RWPE2 (cell line): ENCODE measurements around the gene SOD3.

ENCODE experiments used
- ATAC-seq: fragments of 200-7000 bp; cut with Tn5 transposase; 3 replicates; pipeline ENCODE4 v1.9.1; 2021; ENCODE audit warnings: low read depth
- DNase-seq: peaks from one replicate; pipeline ENCODE4 v3.0.0-alpha.2; 2020; ENCODE audit warnings: low spot score
- H3K27ac ChIP-seq: fragments of 450-650 bp; 2 replicates; pipeline ENCODE4 v1.5.1; 2017; ENCODE audit warnings: mild to moderate bottlenecking; ENCODE audit not compliant: poor library complexity, severe bottlenecking
- H3K27me3 ChIP-seq: fragments of 250-450 bp; sonication (Bioruptor Pico); 2 replicates; pipeline ENCODE4 v1.5.1; 2021; ENCODE audit warnings: mild to moderate bottlenecking, moderate library complexity; ENCODE audit not compliant: insufficient read depth, poor library complexity, severe bottlenecking
- H3K36me3 ChIP-seq: fragments of 250-450 bp; sonication (Bioruptor Pico); 2 replicates; pipeline ENCODE4 v1.5.1; 2020; ENCODE audit warnings: low read depth, mild to moderate bottlenecking, moderate library complexity
- H3K4me1 ChIP-seq: fragments of 250-450 bp; sonication (Bioruptor Pico); 2 replicates; pipeline ENCODE4 v1.5.1; 2021; ENCODE audit warnings: mild to moderate bottlenecking, moderate library complexity; ENCODE audit not compliant: insufficient read depth, poor library complexity, severe bottlenecking
- H3K4me3 ChIP-seq: fragments of 250-450 bp; sonication (Bioruptor Pico); 2 replicates; pipeline ENCODE4 v1.5.1; 2021; ENCODE audit warnings: mild to moderate bottlenecking, moderate library complexity; ENCODE audit not compliant: severe bottlenecking
- H3K9me3 ChIP-seq: fragments of 250-450 bp; sonication (Bioruptor Pico); 2 replicates; pipeline ENCODE4 v1.5.1; 2021; ENCODE audit warnings: mild to moderate bottlenecking, moderate library complexity; ENCODE audit not compliant: severe bottlenecking
- CTCF ChIP-seq: fragments of 450-650 bp; IDR thresholded peaks from one replicate; pipeline ENCODE4 v1.5.1; 2017; ENCODE audit warnings: mild to moderate bottlenecking, moderate library complexity; ENCODE audit not compliant: poor library complexity, severe bottlenecking

Gene SOD3

GRCh38 chr4:24795666-24796381 is 451 bp downstream of the SOD3 start:
- H3K4me1 ChIP-seq: no peaks in the 10 kb centered on the region
- H3K4me3 ChIP-seq: no peak overlapping the region
- TF ChIP-seq CTCF: no peak
- H3K27ac ChIP-seq: no peak overlapping the region
- no peak for DNase-seq
- H3K9me3 ChIP-seq: no peaks in the 10 kb centered on the region
- ATAC-seq: no peak
- H3K36me3 ChIP-seq: no peaks in the 10 kb centered on the region
- H3K27me3 ChIP-seq: no peaks in the 10 kb centered on the region

GRCh38 chr4:24796620-24797019 is 1.2 kb downstream of the SOD3 start:
- ATAC-seq (no peak), DNase-seq (no peak)
- TF ChIP-seq CTCF: no peak
- no peaks in the 10 kb centered on the region for H3K36me3 ChIP-seq
- H3K27me3 ChIP-seq: no peaks in the 10 kb centered on the region
- H3K9me3 ChIP-seq: no peaks in the 10 kb centered on the region
- H3K4me3 ChIP-seq: no peak overlapping the region
- H3K4me1 ChIP-seq: no peaks in the 10 kb centered on the region
- H3K27ac ChIP-seq: no peak overlapping the region

GRCh38 chr4:24798036-24798610 is 2.8 kb downstream of the SOD3 start:
- no peak overlapping the region for H3K27ac ChIP-seq
- ATAC-seq: no peak
- no peaks in the 10 kb centered on the region for H3K4me1 ChIP-seq
- TF ChIP-seq CTCF: no peak
- no peak overlapping the region for H3K4me3 ChIP-seq
- no peaks in the 10 kb centered on the region for H3K27me3 ChIP-seq
- no peaks in the 10 kb centered on the region for H3K36me3 ChIP-seq
- no peaks in the 10 kb centered on the region for H3K9me3 ChIP-seq
- no peak for DNase-seq

GRCh38 chr4:24799196-24799543 is 3.8 kb downstream of the SOD3 start:
- H3K9me3 ChIP-seq: no peaks in the 10 kb centered on the region
- TF ChIP-seq CTCF: no peak
- H3K36me3 ChIP-seq: no peaks in the 10 kb centered on the region
- ATAC-seq (no peak), DNase-seq (no peak)
- H3K27me3 ChIP-seq: no peaks in the 10 kb centered on the region
- no peaks in the 10 kb centered on the region for H3K4me1 ChIP-seq
- no peak overlapping the region for H3K27ac ChIP-seq
- no peak overlapping the region for H3K4me3 ChIP-seq
